GM23248 (cell line): ENCODE data around the gene ACTL10. TPM values are rescaled to one million over a fixed set of nuclear protein-coding genes. Genes with fewer than 3 reads are reported as not detected.
"Not testable (repeated sequence)": the region's sequence is repeated elsewhere in the genome, so short reads cannot be mapped to it uniquely, and the experiment has no call there.

ENCODE experiments used
- DNase-seq: peaks from one replicate; pipeline ENCODE4 v3.0.0-alpha.2; 2015
- H2AFZ ChIP-seq: fragments of 200-600 bp; sonication (generic); 2 replicates; pipeline ENCODE4 v1.6.1; 2016; ENCODE audit warnings: antibody characterized with exemption
- H3F3A ChIP-seq: fragments of 200-600 bp; sonication (generic); 2 replicates; pipeline ENCODE4 v1.6.1; 2016; ENCODE audit warnings: mild to moderate bottlenecking, antibody characterized with exemption, mixed run types; ENCODE audit not compliant: insufficient read depth
- H3K27ac ChIP-seq: fragments of 200-600 bp; sonication (generic); 2 replicates; pipeline ENCODE4 v1.5.1; 2016; ENCODE audit warnings: mild to moderate bottlenecking
- H3K27me3 ChIP-seq: fragments of 200-600 bp; sonication (generic); replicated peaks from 2 replicates; pipeline ENCODE4 v1.6.1; 2016; ENCODE audit warnings: mild to moderate bottlenecking; ENCODE audit not compliant: insufficient read depth
- H3K36me3 ChIP-seq: fragments of 200-600 bp; sonication (generic); 2 replicates; pipeline ENCODE4 v1.6.1; 2016; ENCODE audit warnings: low read depth, mild to moderate bottlenecking
- H3K4me1 ChIP-seq: fragments of 200-600 bp; sonication (generic); 2 replicates; pipeline ENCODE4 v1.6.1; 2016; ENCODE audit warnings: mild to moderate bottlenecking; ENCODE audit not compliant: insufficient read depth
- H3K4me2 ChIP-seq: fragments of 200-600 bp; sonication (generic); one replicate; pipeline ENCODE4 v1.6.1; 2016; ENCODE audit warnings: mild to moderate bottlenecking; ENCODE audit not compliant: unreplicated experiment
- H3K4me3 ChIP-seq: fragments of 200-600 bp; sonication (generic); 2 replicates; pipeline ENCODE4 v1.5.1; 2016; ENCODE audit warnings: mild to moderate bottlenecking
- H3K79me2 ChIP-seq: fragments of 200-600 bp; sonication (generic); 2 replicates; pipeline ENCODE4 v1.6.1; 2016; ENCODE audit warnings: mild to moderate bottlenecking; ENCODE audit not compliant: insufficient read depth
- H3K9ac ChIP-seq: fragments of 200-600 bp; sonication (generic); 2 replicates; pipeline ENCODE4 v1.6.1; 2016; ENCODE audit warnings: mild to moderate bottlenecking
- H3K9me2 ChIP-seq: fragments of 200-600 bp; sonication (generic); 2 replicates; pipeline ENCODE4 v1.6.1; 2016; ENCODE audit warnings: mixed run types, mild to moderate bottlenecking, moderate library complexity; ENCODE audit not compliant: insufficient read depth
- H3K9me3 ChIP-seq: fragments of 200-600 bp; sonication (generic); one replicate; pipeline ENCODE4 v1.6.1; 2017; ENCODE audit warnings: low read depth
- H4K20me1 ChIP-seq: fragments of 200-600 bp; sonication (generic); 2 replicates; pipeline ENCODE4 v1.6.0; 2016; ENCODE audit not compliant: insufficient read depth
- EZH2 ChIP-seq: fragments of 200-600 bp; sonication (generic); IDR thresholded peaks from 2 replicates; pipeline ENCODE4 v1.6.1; 2018; ENCODE audit warnings: antibody characterized with exemption, mild to moderate bottlenecking; ENCODE audit not compliant: insufficient read depth, poor library complexity, severe bottlenecking
- EZH2phosphoT487 ChIP-seq: fragments of 200-600 bp; sonication (generic); IDR thresholded peaks from 2 replicates; pipeline ENCODE4 v1.6.1; 2018; ENCODE audit warnings: antibody characterized with exemption, moderate library complexity, mild to moderate bottlenecking, low read depth; ENCODE audit not compliant: insufficient read depth
- WGBS, 2 experiments: methylation state at CpG; one replicate each; pipeline ENCODE4 v1.1.6; 2015 to 2017; ENCODE audit warnings: low lambda C conversion rate in 2 of 2, low coverage in 1 of 2; ENCODE audit errors: missing lambda C conversion rate in 2 of 2; 5-methylcytosine and 5-hydroxymethylcytosine counted together
- in situ Hi-C: fragments of 300-500 bp; cut with MboI; formaldehyde crosslinking; loops from 2 replicates; pipeline ENCODE4 v1.15.0; 2020
- polyA plus RNA-seq: library from polyadenylated mRNA; unstranded; fragments of >200 nt; fragmentation: Nextera tagmentation; extraction: Ambion mirVana; gene quantifications from 2 replicates; pipeline ENCODE4 v1.2.1, GENCODE V29; 2016
- total RNA-seq: library from RNA; depleted of rRNA; stranded (reverse); fragments of >200 nt; shearing (Covaris generic); gene quantifications from 2 replicates; pipeline ENCODE4 v1.2.3, GENCODE V29; 2014

Gene ACTL10
- total and polyA plus RNA-seq, 2 experiments from 2014 or later, result 1.7 to 3.4 TPM

DNA sequence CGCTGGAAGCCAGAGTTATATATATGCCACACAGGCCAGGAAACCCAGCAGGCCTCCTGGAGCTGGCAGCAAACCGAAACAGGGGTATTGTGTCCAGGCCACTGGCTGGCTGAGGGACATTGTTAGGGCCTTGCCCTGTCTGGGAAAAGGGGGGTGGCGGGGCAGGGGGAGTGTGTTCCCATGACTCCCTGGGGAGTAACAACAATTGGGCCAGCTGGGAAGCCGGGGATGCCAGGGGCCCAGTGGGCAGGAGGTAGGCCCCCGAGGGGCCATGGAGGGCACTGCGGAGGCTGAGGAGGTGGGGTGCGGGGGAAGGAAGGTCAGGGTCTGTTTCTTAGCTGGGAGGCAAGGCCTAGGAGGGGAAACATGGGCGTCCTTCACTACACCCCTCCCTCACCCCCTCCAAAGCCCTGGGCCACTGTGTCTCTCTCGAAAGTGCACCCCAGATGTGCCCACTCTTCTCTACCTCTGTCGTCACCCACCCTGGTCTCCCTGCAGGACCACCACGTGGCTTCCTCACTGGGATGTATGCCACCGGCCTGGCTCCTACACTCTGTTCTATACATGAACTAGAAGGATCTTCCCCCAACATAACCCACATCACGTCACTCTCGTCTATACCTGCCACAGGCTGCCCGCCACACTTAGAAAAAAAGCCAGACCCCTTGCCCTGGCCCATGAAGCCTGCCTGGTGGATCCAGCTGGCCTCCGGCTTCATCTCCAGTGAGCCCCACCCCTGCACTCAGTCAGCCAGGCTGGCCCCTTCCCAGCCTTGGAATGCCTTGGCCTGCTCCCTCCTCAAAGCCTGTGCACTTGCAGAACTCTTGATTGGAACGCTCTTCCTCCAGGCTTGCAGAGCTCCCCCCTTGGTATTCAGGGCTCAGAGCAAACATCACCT, 27.2 kb downstream of the ACTL10 start:
- H3F3A ChIP-seq, result peaks cover 10% of the 10 kb centered on the region
- H3K27me3 ChIP-seq, result no peaks in the 10 kb centered on the region
- no peak overlapping the region for H3K27ac ChIP-seq
- H3K4me2 ChIP-seq, result no peak overlapping the region
- in situ Hi-C loops, result no loop called here
- H3K9me2 ChIP-seq, result no peaks in the 10 kb centered on the region
- H3K36me3 ChIP-seq, result no peaks in the 10 kb centered on the region
- no peaks in the 10 kb centered on the region for H3K9me3 ChIP-seq
- no peak overlapping the region for H3K4me3 ChIP-seq
- TF ChIP-seq EZH2phosphoT487 (no peak), EZH2 (no peak)
- no peak overlapping the region for H2AFZ ChIP-seq
- no peak for DNase-seq
- WGBS, 2 experiments, result 50 to 59% methylated on average over 12 to 17 of the region's 17 CpGs
- H3K79me2 ChIP-seq, result no peaks in the 10 kb centered on the region
- H4K20me1 ChIP-seq, result no peaks in the 10 kb centered on the region
- no peak overlapping the region for H3K9ac ChIP-seq
- peaks cover 10% of the 10 kb centered on the region for H3K4me1 ChIP-seq

GRCh38 chr20:33694639-33695012, 27.9 kb downstream of the ACTL10 start:
- H3K4me2 ChIP-seq, result no peak overlapping the region
- peaks cover 10% of the 10 kb centered on the region for H3F3A ChIP-seq
- 46 to 48% methylated on average over 6 of the region's 6 CpGs for WGBS, 2 experiments
- H3K27ac ChIP-seq, result no peak overlapping the region
- peaks cover 10% of the 10 kb centered on the region for H3K4me1 ChIP-seq
- H3K36me3 ChIP-seq, result no peaks in the 10 kb centered on the region
- in situ Hi-C loops, result no loop called here
- H3K79me2 ChIP-seq, result no peaks in the 10 kb centered on the region
- no peak for DNase-seq
- no peaks in the 10 kb centered on the region for H3K27me3 ChIP-seq
- TF ChIP-seq EZH2, result no peak
- TF ChIP-seq EZH2phosphoT487, result no peak
- no peak overlapping the region for H3K9ac ChIP-seq
- H3K9me3 ChIP-seq, result no peaks in the 10 kb centered on the region
- no peaks in the 10 kb centered on the region for H3K9me2 ChIP-seq
- H3K4me3 ChIP-seq, result no peak overlapping the region
- H2AFZ ChIP-seq, result no peak overlapping the region
- no peaks in the 10 kb centered on the region for H4K20me1 ChIP-seq

- H3F3A ChIP-seq, result peaks cover 10% of the 10 kb centered on the region
- H3K9me3 ChIP-seq, result no peaks in the 10 kb centered on the region
- no peaks in the 10 kb centered on the region for H3K79me2 ChIP-seq
- no peaks in the 10 kb centered on the region for H3K27me3 ChIP-seq
- H3K4me2 ChIP-seq, result no peak overlapping the region
- no peak overlapping the region for H3K4me3 ChIP-seq
- no peaks in the 10 kb centered on the region for H3K9me2 ChIP-seq
- no peaks in the 10 kb centered on the region for H4K20me1 ChIP-seq
- no peak for DNase-seq
- H3K9ac ChIP-seq, result no peak overlapping the region
- H3K36me3 ChIP-seq, result no peaks in the 10 kb centered on the region
- in situ Hi-C loops, result no loop called here
- TF ChIP-seq EZH2 (no peak), EZH2phosphoT487 (no peak)
- no peak overlapping the region for H3K27ac ChIP-seq
- H3K4me1 ChIP-seq, result peaks cover 10% of the 10 kb centered on the region
- 41 to 44% methylated on average over 4 of the region's 4 CpGs for WGBS, 2 experiments
- no peak overlapping the region for H2AFZ ChIP-seq
Measured at GRCh38 chr20:33696448-33696847, 29.7 kb downstream of the ACTL10 start.

GRCh38 chr20:33697129-33697528, 30.4 kb downstream of the ACTL10 start:
- H3K27me3 ChIP-seq, result no peaks in the 10 kb centered on the region
- in situ Hi-C loops, result no loop called here
- no peaks in the 10 kb centered on the region for H3K9me3 ChIP-seq
- peak overlapping the region; percentile 7; the same call in 1 of the 2 replicates for H3K27ac ChIP-seq
- no peaks in the 10 kb centered on the region for H3K79me2 ChIP-seq
- H3K36me3 ChIP-seq, result no peaks in the 10 kb centered on the region
- DNase-seq, result peak; percentile 92
- no peaks in the 10 kb centered on the region for H4K20me1 ChIP-seq
- H2AFZ ChIP-seq, result peak overlapping the region; percentile 17; the same call in 1 of the 2 replicates
- no peak overlapping the region for H3K4me3 ChIP-seq
- TF ChIP-seq EZH2phosphoT487, result no peak
- no peak for TF ChIP-seq EZH2
- peak overlapping the region; percentile 32; the same call in 1 of the 2 replicates for H3K9ac ChIP-seq
- no peak overlapping the region for H3K4me2 ChIP-seq
- H3F3A ChIP-seq, result peaks cover 10% of the 10 kb centered on the region
- peaks cover 10% of the 10 kb centered on the region for H3K4me1 ChIP-seq
- WGBS, 2 experiments, result 5 to 7% methylated on average over 8 of the region's 8 CpGs
- no peaks in the 10 kb centered on the region for H3K9me2 ChIP-seq

GRCh38 chr20:33698966-33699365, 32.2 kb downstream of the ACTL10 start:
- H2AFZ ChIP-seq, H3K36me3 ChIP-seq, H3K79me2 ChIP-seq, H3K4me2 ChIP-seq, H3K9me3 ChIP-seq, H4K20me1 ChIP-seq, H3K4me3 ChIP-seq, H3K9ac ChIP-seq, H3K9me2 ChIP-seq, DNase-seq, H3K27ac ChIP-seq, H3K27me3 ChIP-seq, in situ Hi-C loops, H3K4me1 ChIP-seq, H3F3A ChIP-seq: not testable (repeated sequence)
- WGBS, 2 experiments, result 88% methylated on average over 26 of the region's 27 CpGs; no CpG with 5 or more reads in 1 of the 2 experiments

- H3K36me3 ChIP-seq, H3K27me3 ChIP-seq, H3K4me1 ChIP-seq, H3K9me3 ChIP-seq, H3K4me2 ChIP-seq, H3K4me3 ChIP-seq, H3K27ac ChIP-seq, H3K9ac ChIP-seq, H3F3A ChIP-seq, DNase-seq, H3K79me2 ChIP-seq, H2AFZ ChIP-seq, H3K9me2 ChIP-seq, H4K20me1 ChIP-seq, in situ Hi-C loops: not testable (repeated sequence)
- 91 to 95% methylated on average over 18 to 44 of the region's 45 CpGs for WGBS, 2 experiments
Measured at GRCh38 chr20:33700696-33701441, 34.1 kb downstream of the ACTL10 start.
